PFSK-1 (cell line): Measurements from ENCODE around the gene CCDC106.

Experiments used
- FOXP2 ChIP-seq: optimal IDR thresholded peaks from 2 replicates; pipeline ENCODE3; 2011; ENCODE audit warnings: borderline replicate concordance, control low read depth, inconsistent platforms; ENCODE audit not compliant: insufficient read depth; ENCODE audit errors: extremely low read length, extremely low read depth
- POLR2AphosphoS5 ChIP-seq: IDR thresholded peaks from 2 replicates; pipeline ENCODE4 v1.6.1; 2012; ENCODE audit warnings: low read depth, mild to moderate bottlenecking, control low read depth, low read length, moderate library complexity
- REST ChIP-seq, 2 experiments: IDR thresholded peaks; 2 replicates each; pipeline versions ENCODE4 v1.6.1 to v1.8.0; 2011 to 2012; ENCODE audit warnings: low read depth in 2 of 2, low read length in 2 of 2, control low read depth in 1 of 2, inconsistent platforms in 1 of 2, mild to moderate bottlenecking in 1 of 2, moderate library complexity in 1 of 2; ENCODE audit not compliant: insufficient read depth in 1 of 2

- no peak for TF ChIP-seq POLR2AphosphoS5
- no peak for TF ChIP-seq FOXP2
- TF ChIP-seq REST (IDR thresholded peaks at IDR 0.05; ENCODE audit: insufficient read depth in 1 of 2, low read depth in 2 of 2, low read length in 2 of 2) = no peak
Measured at GRCh38 chr19:55684946-55685681, 37.1 kb downstream of the CCDC106 start.
